Stomach (tissue), 9 donors: ENCODE measurements around the gene DDX54. TPM values are rescaled to one million over a fixed set of nuclear protein-coding genes. Genes with fewer than 3 reads are reported as not detected.

ENCODE experiments used
- DNase-seq, 2 donors: peaks; one replicate each; pipeline versions ENCODE4 v3.0.0 to v3.0.0-alpha.2; 2013 to 2019
- H3K27ac ChIP-seq, 5 donors: fragments of 200-600 bp in 4 of 5; sonication (generic) in 4 of 5; one replicate each; pipeline ENCODE4 v1.5.1; 2013 to 2019; ENCODE audit warnings: mild to moderate bottlenecking in 1 of 5, moderate library complexity in 1 of 5
- H3K27me3 ChIP-seq, 3 donors: fragments of 200-600 bp; sonication (generic); one replicate each; pipeline ENCODE4 v1.5.1; 2017 to 2019; ENCODE audit warnings: mixed run types in 1 of 3
- H3K36me3 ChIP-seq, 4 donors: fragments of 200-600 bp; sonication (generic); 1 replicate in 3 of 4; 2 replicates in 1 of 4; pipeline ENCODE4 v1.5.1; 2016 to 2019
- H3K4me1 ChIP-seq, 4 donors: fragments of 200-600 bp; sonication (generic); one replicate each; pipeline ENCODE4 v1.5.1; 2016 to 2019
- H3K4me3 ChIP-seq, 4 donors: fragments of 200-600 bp; sonication (generic) in 3 of 4; one replicate each; pipeline ENCODE4 v1.5.1; 2016 to 2019; ENCODE audit warnings: mild to moderate bottlenecking in 1 of 4
- H3K9me3 ChIP-seq, 4 donors: fragments of 200-600 bp; sonication (generic); one replicate each; pipeline ENCODE4 v1.5.1; 2016 to 2019
- CTCF ChIP-seq, 7 experiments: fragments of 450-650 bp in 4 of 7; fragments of 200-600 bp in 3 of 7; sonication (generic) in 3 of 7; IDR thresholded peaks; one replicate each; pipeline ENCODE4 v1.5.1; 2016 to 2019; ENCODE audit warnings: antibody characterized with exemption in 7 of 7, control low read depth in 2 of 7, mild to moderate bottlenecking in 1 of 7
- EP300 ChIP-seq: sonication (generic); formaldehyde crosslinking; IDR thresholded peaks from one replicate; pipeline ENCODE4 v1.6.1; 2017; ENCODE audit warnings: antibody characterized with exemption
- POLR2A ChIP-seq, 4 donors: fragments of 450-650 bp; IDR thresholded peaks; one replicate each; pipeline ENCODE4 v1.6.1; 2016; ENCODE audit warnings: antibody characterized with exemption in 4 of 4, control low read depth in 2 of 4, mild to moderate bottlenecking in 1 of 4, moderate library complexity in 1 of 4
- POLR2AphosphoS5 ChIP-seq, 3 donors: sonication (generic); formaldehyde crosslinking; IDR thresholded peaks; one replicate each; pipeline ENCODE4 v1.6.1; 2016; ENCODE audit warnings: antibody characterized with exemption in 3 of 3
- WGBS, 5 donors: extraction: QIAGEN DNeasy Blood & Tissue Kit in 3 of 5; methylation state at CpG; one replicate each; pipeline versions ENCODE4 v1.1.5 to v1.1.7; 2013 to 2018; 5-methylcytosine and 5-hydroxymethylcytosine counted together
- intact Hi-C: fragments of 100-400 bp; cut with DNase I; formaldehyde crosslinking; loops from one replicate; pipeline ENCODE4 v1.15.1; 2023; ENCODE audit warnings: low total_unique reads
- polyA plus RNA-seq, 3 donors: library from polyadenylated mRNA; stranded (reverse); fragments of 200-250 nt; gene quantifications; one replicate each; pipeline ENCODE4 v1.2.3, GENCODE V29; 2013
- total RNA-seq, 5 donors: library from RNA; depleted of rRNA; stranded (reverse); fragments of >200 nt; gene quantifications; one replicate each; pipeline versions ENCODE4 v1.1.0 to v1.2.3, GENCODE V29; 2014 to 2016
- donor health status: healthy with polysubstance abuse.
- donor health status: Bipolar disorder and iron deficiency.
- donor health status: healthy.

The DDX54 gene
- total and polyA plus RNA-seq, 8 donors: 14.6 to 167 (median 37.9) TPM

GRCh38 chr12:113172185-113172584 lies 13.1 kb downstream of the DDX54 start:
- Histone ChIP-seq H3K4me3 (no peak overlapping the region), H3K9me3 (peaks cover 0 to 3% (median 0%) of the 10 kb centered on the region in 4 donors), H3K36me3 (peaks cover 89 to 100% (median 100%) of the 10 kb centered on the region in 4 donors), H3K27me3 (no peaks in the 10 kb centered on the region), H3K27ac (no peak overlapping the region), H3K4me1 (peaks cover 0 to 3% (median 0%) of the 10 kb centered on the region in 4 donors)
- 93 to 96% (median 95%) methylated on average over 20 of the region's 20 CpGs for WGBS, 5 donors
- DNase-seq: no peak
- TF ChIP-seq POLR2AphosphoS5 (IDR thresholded peaks at IDR 0.05) (no peak), POLR2A (IDR thresholded peaks at IDR 0.05) (no peak), EP300 (no peak), CTCF (IDR thresholded peaks at IDR 0.05) (no peak)
- intact Hi-C loops: loop anchor here (5.0 kb wide), 1 partner anchor 125 kb away; no protein-coding TSS in a partner anchor

- Histone ChIP-seq H3K4me1 (peaks cover 0 to 3% (median 0%) of the 10 kb centered on the region in 4 donors), H3K27ac (no peak overlapping the region), H3K9me3 (no peaks in the 10 kb centered on the region), H3K36me3 (peaks cover 88 to 100% (median 100%) of the 10 kb centered on the region in 4 donors), H3K4me3 (no peak overlapping the region), H3K27me3 (no peaks in the 10 kb centered on the region)
- WGBS, 5 donors: 95 to 96% (median 96%) methylated on average over 9 of the region's 9 CpGs
- TF ChIP-seq POLR2AphosphoS5 (IDR thresholded peaks at IDR 0.05) (no peak), POLR2A (IDR thresholded peaks at IDR 0.05) (no peak), EP300 (no peak), CTCF (IDR thresholded peaks at IDR 0.05) (no peak)
- no peak for DNase-seq
- intact Hi-C loops: loop anchor here (5.0 kb wide), 1 partner anchor 124 kb away; no protein-coding TSS in a partner anchor
Observed at GRCh38 chr12:113171543-113171942, 13.7 kb downstream of the DDX54 start.

GRCh38 chr12:113170926-113171325 lies 14.4 kb downstream of the DDX54 start:
- H3K9me3 ChIP-seq: no peaks in the 10 kb centered on the region
- WGBS, 5 donors: 88 to 94% (median 94%) methylated on average over 4 of the region's 4 CpGs
- no peak overlapping the region for H3K27ac ChIP-seq
- no peak for DNase-seq
- no peak overlapping the region for H3K4me3 ChIP-seq
- H3K36me3 ChIP-seq: peaks cover 90 to 100% (median 100%) of the 10 kb centered on the region in 4 donors
- intact Hi-C loops: loop anchor here (5.0 kb wide), 1 partner anchor 124 kb away; no protein-coding TSS in a partner anchor
- TF ChIP-seq POLR2A (IDR thresholded peaks at IDR 0.05): no peak
- TF ChIP-seq EP300: no peak
- TF ChIP-seq CTCF (IDR thresholded peaks at IDR 0.05): no peak
- TF ChIP-seq POLR2AphosphoS5 (IDR thresholded peaks at IDR 0.05): no peak
- H3K27me3 ChIP-seq: no peaks in the 10 kb centered on the region
- H3K4me1 ChIP-seq: peaks cover 0 to 3% (median 0%) of the 10 kb centered on the region in 4 donors

- intact Hi-C loops: loop anchor here (5.0 kb wide), 1 partner anchor 123 kb away; no protein-coding TSS in a partner anchor
- no peak overlapping the region for H3K4me3 ChIP-seq
- TF ChIP-seq CTCF (IDR thresholded peaks at IDR 0.05) (no peak), EP300 (no peak), POLR2AphosphoS5 (IDR thresholded peaks at IDR 0.05) (no peak), POLR2A (IDR thresholded peaks at IDR 0.05) (no peak)
- DNase-seq: no peak
- 85 to 90% (median 89%) methylated on average over 5 of the region's 5 CpGs for WGBS, 5 donors
- peaks cover 91 to 100% (median 100%) of the 10 kb centered on the region in 4 donors for H3K36me3 ChIP-seq
- H3K27me3 ChIP-seq: no peaks in the 10 kb centered on the region
- H3K27ac ChIP-seq: no peak overlapping the region
- H3K4me1 ChIP-seq: peaks cover 0 to 3% (median 0%) of the 10 kb centered on the region in 4 donors
- no peaks in the 10 kb centered on the region for H3K9me3 ChIP-seq
Observed at GRCh38 chr12:113170457-113170856, 14.8 kb downstream of the DDX54 start.
